Measurements from ENCODE around the gene ATXN2. TPM values are rescaled to one million over a fixed set of nuclear protein-coding genes. Genes with fewer than 3 reads are reported as not detected.

The ATXN2 gene
- total and polyA plus RNA-seq, 9 of the 15 experiments (the other 6 are each of a cell fraction or from before 2014, with no cell fraction given): 16.8 to 67.8 (median 29.3) TPM

DNA sequence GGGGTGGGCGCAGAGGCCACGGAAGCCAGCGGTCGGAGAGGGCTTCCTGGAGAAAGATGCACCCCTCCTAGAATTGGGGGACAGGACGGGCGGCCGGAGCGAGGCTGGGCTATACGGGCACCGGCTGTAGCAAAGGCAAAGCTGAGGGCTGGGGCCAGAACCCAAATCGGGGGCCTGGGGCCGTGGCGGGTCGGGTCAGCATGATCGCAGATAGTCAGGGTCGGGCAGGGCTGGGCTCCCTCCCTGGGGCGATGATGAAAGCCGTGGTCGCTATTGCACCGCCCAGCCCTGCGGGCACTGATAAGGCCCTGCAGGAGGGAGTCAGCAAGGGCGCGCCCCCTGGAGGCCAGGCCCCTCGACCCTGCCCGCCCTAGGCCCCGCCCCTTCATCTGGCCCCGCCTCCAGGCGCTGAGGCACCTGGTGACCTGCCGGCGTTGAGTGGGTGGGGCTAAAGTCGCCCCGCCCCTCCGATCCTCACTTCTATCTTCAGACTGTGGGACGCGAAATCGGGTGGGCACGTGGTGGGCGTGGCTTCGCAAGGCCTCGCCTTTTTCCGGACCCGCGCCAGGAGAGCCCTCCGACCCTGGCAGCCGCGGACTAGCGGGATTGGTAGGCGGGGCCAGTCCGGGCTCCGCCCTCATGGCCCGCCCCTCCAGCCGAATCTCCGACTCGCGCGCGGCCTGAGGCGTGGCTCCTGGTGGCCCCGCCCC lies 193.8 kb downstream of the ATXN2 start (continued):
- TF ChIP-seq, protein P1, sequence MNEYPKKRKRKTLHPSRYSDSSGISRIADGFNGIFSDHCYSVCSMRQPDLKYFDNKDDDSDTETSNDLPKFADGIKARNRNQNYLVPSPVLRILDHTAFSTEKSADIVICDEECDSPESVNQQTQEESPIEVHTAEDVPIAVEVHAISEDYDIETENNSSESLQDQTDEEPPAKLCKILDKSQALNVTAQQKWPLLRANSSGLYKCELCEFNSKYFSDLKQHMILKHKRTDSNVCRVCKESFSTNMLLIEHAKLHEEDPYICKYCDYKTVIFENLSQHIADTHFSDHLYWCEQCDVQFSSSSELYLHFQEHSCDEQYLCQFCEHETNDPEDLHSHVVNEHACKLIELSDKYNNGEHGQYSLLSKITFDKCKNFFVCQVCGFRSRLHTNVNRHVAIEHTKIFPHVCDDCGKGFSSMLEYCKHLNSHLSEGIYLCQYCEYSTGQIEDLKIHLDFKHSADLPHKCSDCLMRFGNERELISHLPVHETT (CRISPR knock-in tag; conservative IDR thresholded peaks at IDR 0.05 in 1 of 2, IDR thresholded peaks at IDR 0.05 in 1 of 2): no peak
- no peak for TF ChIP-seq TFAM (CRISPR knock-in tag; conservative IDR thresholded peaks at IDR 0.05)
- no peak for TF ChIP-seq IFI16 (CRISPR knock-in tag; IDR thresholded peaks at IDR 0.05)
- TF ChIP-seq MCM3 (IDR thresholded peaks at IDR 0.05): no peak
- TF ChIP-seq, protein P2, sequence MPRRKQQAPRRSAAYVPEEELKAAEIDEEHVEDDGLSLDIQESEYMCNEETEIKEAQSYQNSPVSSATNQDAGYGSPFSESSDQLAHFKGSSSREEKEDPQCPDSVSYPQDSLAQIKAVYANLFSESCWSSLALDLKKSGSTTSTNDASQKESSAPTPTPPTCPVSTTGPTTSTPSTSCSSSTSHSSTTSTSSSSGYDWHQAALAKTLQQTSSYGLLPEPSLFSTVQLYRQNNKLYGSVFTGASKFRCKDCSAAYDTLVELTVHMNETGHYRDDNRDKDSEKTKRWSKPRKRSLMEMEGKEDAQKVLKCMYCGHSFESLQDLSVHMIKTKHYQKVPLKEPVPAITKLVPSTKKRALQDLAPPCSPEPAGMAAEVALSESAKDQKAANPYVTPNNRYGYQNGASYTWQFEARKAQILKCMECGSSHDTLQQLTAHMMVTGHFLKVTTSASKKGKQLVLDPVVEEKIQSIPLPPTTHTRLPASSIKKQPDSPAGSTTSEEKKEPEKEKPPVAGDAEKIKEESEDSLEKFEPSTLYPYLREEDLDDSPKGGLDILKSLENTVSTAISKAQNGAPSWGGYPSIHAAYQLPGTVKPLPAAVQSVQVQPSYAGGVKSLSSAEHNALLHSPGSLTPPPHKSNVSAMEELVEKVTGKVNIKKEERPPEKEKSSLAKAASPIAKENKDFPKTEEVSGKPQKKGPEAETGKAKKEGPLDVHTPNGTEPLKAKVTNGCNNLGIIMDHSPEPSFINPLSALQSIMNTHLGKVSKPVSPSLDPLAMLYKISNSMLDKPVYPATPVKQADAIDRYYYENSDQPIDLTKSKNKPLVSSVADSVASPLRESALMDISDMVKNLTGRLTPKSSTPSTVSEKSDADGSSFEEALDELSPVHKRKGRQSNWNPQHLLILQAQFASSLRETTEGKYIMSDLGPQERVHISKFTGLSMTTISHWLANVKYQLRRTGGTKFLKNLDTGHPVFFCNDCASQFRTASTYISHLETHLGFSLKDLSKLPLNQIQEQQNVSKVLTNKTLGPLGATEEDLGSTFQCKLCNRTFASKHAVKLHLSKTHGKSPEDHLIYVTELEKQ (CRISPR knock-in tag; IDR thresholded peaks at IDR 0.05): 0 out of 2 replicates have a peak, but pooled peaks have one; percentile 34
- TF ChIP-seq TCFL5 (CRISPR knock-in tag; conservative IDR thresholded peaks at IDR 0.05): no peak
- peak in 1 of 2 experiments; percentile 74; a peak in 3 of 4 replicates for TF ChIP-seq KDM1A (IDR thresholded peaks at IDR 0.05)
- TF ChIP-seq, protein P3, sequence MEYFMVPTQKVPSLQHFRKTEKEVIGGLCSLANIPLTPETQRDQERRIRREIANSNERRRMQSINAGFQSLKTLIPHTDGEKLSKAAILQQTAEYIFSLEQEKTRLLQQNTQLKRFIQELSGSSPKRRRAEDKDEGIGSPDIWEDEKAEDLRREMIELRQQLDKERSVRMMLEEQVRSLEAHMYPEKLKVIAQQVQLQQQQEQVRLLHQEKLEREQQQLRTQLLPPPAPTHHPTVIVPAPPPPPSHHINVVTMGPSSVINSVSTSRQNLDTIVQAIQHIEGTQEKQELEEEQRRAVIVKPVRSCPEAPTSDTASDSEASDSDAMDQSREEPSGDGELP (CRISPR knock-in tag; IDR thresholded peaks at IDR 0.05; ENCODE audit: borderline replicate concordance): peak; percentile 96
- TF ChIP-seq ILK (tag; IDR thresholded peaks at IDR 0.05; ENCODE audit: borderline replicate concordance, low read depth): no peak
- TF ChIP-seq, protein P4, sequence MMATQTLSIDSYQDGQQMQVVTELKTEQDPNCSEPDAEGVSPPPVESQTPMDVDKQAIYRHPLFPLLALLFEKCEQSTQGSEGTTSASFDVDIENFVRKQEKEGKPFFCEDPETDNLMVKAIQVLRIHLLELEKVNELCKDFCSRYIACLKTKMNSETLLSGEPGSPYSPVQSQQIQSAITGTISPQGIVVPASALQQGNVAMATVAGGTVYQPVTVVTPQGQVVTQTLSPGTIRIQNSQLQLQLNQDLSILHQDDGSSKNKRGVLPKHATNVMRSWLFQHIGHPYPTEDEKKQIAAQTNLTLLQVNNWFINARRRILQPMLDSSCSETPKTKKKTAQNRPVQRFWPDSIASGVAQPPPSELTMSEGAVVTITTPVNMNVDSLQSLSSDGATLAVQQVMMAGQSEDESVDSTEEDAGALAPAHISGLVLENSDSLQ (IDR thresholded peaks at IDR 0.05): peak; percentile 48; the same call in 1 of the 2 replicates
- TF ChIP-seq, protein P5, sequence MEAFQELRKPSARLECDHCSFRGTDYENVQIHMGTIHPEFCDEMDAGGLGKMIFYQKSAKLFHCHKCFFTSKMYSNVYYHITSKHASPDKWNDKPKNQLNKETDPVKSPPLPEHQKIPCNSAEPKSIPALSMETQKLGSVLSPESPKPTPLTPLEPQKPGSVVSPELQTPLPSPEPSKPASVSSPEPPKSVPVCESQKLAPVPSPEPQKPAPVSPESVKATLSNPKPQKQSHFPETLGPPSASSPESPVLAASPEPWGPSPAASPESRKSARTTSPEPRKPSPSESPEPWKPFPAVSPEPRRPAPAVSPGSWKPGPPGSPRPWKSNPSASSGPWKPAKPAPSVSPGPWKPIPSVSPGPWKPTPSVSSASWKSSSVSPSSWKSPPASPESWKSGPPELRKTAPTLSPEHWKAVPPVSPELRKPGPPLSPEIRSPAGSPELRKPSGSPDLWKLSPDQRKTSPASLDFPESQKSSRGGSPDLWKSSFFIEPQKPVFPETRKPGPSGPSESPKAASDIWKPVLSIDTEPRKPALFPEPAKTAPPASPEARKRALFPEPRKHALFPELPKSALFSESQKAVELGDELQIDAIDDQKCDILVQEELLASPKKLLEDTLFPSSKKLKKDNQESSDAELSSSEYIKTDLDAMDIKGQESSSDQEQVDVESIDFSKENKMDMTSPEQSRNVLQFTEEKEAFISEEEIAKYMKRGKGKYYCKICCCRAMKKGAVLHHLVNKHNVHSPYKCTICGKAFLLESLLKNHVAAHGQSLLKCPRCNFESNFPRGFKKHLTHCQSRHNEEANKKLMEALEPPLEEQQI (IDR thresholded peaks at IDR 0.05): no peak
- peak; percentile 94 for TF ChIP-seq GATAD2B (IDR thresholded peaks at IDR 0.05; ENCODE audit: borderline replicate concordance)
- peak; percentile 14 to 49; a peak in 1 of 4 replicates for TF ChIP-seq TEAD1 (CRISPR knock-in tag; IDR thresholded peaks at IDR 0.05)
- peak; percentile 46 for TF ChIP-seq DMBX1 (CRISPR knock-in tag; IDR thresholded peaks at IDR 0.05; ENCODE audit: borderline replicate concordance)
- peak; percentile 77 for TF ChIP-seq CREM (IDR thresholded peaks at IDR 0.05; ENCODE audit: low read depth)
- no peak for TF ChIP-seq JUNB (CRISPR knock-in tag; conservative IDR thresholded peaks at IDR 0.05)
- TF ChIP-seq ZFX (CRISPR knock-in tag; IDR thresholded peaks at IDR 0.05): peak; percentile 53

Data from K562 (cell line).